Measurements from ENCODE around the gene SMC2.

SMC2 gene
- 52.4 to 65.1 reads per million in 2 donors for total RNA-seq

- DNase-seq: peak; percentile 76
Measured at GRCh38 chr9:104093647-104094533, at the start of gene SMC2. SMC2 (plus strand) TSS chr9:104094309; CDS start chr9:104095385, 1,076 bp downstream.

- no peak for DNase-seq
Measured at GRCh38 chr9:104068546-104068945, 25.6 kb upstream of the SMC2 start.

- no peak for DNase-seq
Measured at GRCh38 chr9:104069288-104069687, 24.8 kb upstream of the SMC2 start.

- DNase-seq: no peak
Measured at GRCh38 chr9:104071589-104071988, 22.5 kb upstream of the SMC2 start.

GRCh38 chr9:104073098-104073769 is 20.9 kb upstream of the SMC2 start:
- no peak for DNase-seq

- no peak for DNase-seq
Measured at GRCh38 chr9:104073770-104074133, 20.4 kb upstream of the SMC2 start.

- no peak for DNase-seq
Measured at GRCh38 chr9:104074876-104075275, 19.2 kb upstream of the SMC2 start.

- no peak for DNase-seq
Measured at GRCh38 chr9:104075801-104076753, 18.0 kb upstream of the SMC2 start.

GRCh38 chr9:104078596-104078995 is 15.5 kb upstream of the SMC2 start:
- DNase-seq: no peak

- DNase-seq: no peak
Measured at GRCh38 chr9:104080983-104081382, 13.1 kb upstream of the SMC2 start.

- no peak for DNase-seq
Measured at GRCh38 chr9:104082168-104082567, 11.9 kb upstream of the SMC2 start.

GRCh38 chr9:104085525-104085924 is 8.6 kb upstream of the SMC2 start:
- DNase-seq: no peak

GRCh38 chr9:104087894-104088293 is 6.2 kb upstream of the SMC2 start:
- no peak for DNase-seq

- no peak for DNase-seq
Measured at GRCh38 chr9:104088416-104088815, 5.7 kb upstream of the SMC2 start.

- DNase-seq: no peak
Measured at GRCh38 chr9:104090578-104090977, 3.5 kb upstream of the SMC2 start.

- no peak for DNase-seq
Measured at GRCh38 chr9:104091116-104091515, 3.0 kb upstream of the SMC2 start.

- DNase-seq: no peak
Measured at GRCh38 chr9:104091708-104092107, 2.4 kb upstream of the SMC2 start.

GRCh38 chr9:104092192-104092591 is 1.9 kb upstream of the SMC2 start:
- DNase-seq: no peak

GRCh38 chr9:104092875-104093600 is 1.1 kb upstream of the SMC2 start:
- no peak for DNase-seq

GRCh38 chr9:104094534-104095015 is 466 bp downstream of the SMC2 start:
- no peak for DNase-seq

GRCh38 chr9:104099630-104100029 is 5.5 kb downstream of the SMC2 start:
- DNase-seq: no peak

GRCh38 chr9:104104360-104104759 is 10.3 kb downstream of the SMC2 start:
- DNase-seq: no peak

Data from activated gamma-delta T cell (primary cell).